ENCODE measurements around the gene PLEKHG4B. TPM values are rescaled to one million over a fixed set of nuclear protein-coding genes. Genes with fewer than 3 reads are reported as not detected.
"Not testable (repeated sequence)": the region's sequence is repeated elsewhere in the genome, so short reads cannot be mapped to it uniquely, and the experiment has no call there.

Gene PLEKHG4B
- total RNA-seq, 1 experiment from 2014 or later: 44.3 TPM

GRCh38 chr5:73181-73447 is 18.9 kb upstream of the PLEKHG4B start:
- Mint-ChIP-seq H3K4me1 (peaks cover 15 to 34% of the 10 kb centered on the region in 2 experiments), H3K36me3 (ENCODE audit: insufficient read depth in 1 of 3, low read depth in 3 of 3) (peaks cover 2 to 20% (median 14%) of the 10 kb centered on the region in 3 experiments; a peak in 6 of 7 replicates)
- not testable (repeated sequence) for H3K4ac ChIP-seq (ENCODE audit: low read depth, low read length); H3T11ph ChIP-seq (ENCODE audit: low read length); H2BK5ac ChIP-seq (ENCODE audit: insufficient read length, low read length); H3K23me2 ChIP-seq (ENCODE audit: insufficient read length, low read depth, low read length, poor library complexity, severe bottlenecking); H4K20me1 ChIP-seq (ENCODE audit: control insufficient read depth, insufficient read depth, insufficient read length); H3K4me2 ChIP-seq (ENCODE audit: insufficient read depth, insufficient read length, low read length); H2BK20ac ChIP-seq (ENCODE audit: low read depth, low read length, poor library complexity, severe bottlenecking); H2BK15ac ChIP-seq (ENCODE audit: low read depth, low read length); H3K56ac ChIP-seq (ENCODE audit: insufficient read length, low read depth, low read length); H3K9ac ChIP-seq (ENCODE audit: extremely low read depth, insufficient read length, low read length); H4K91ac ChIP-seq (ENCODE audit: insufficient read length, low read depth, low read length); H3K27ac Mint-ChIP-seq; H3K27me3 ChIP-seq (ENCODE audit: insufficient read depth, low read length); H3K79me2 ChIP-seq (ENCODE audit: insufficient read depth, low read length); H4K8ac ChIP-seq (replicated peaks; ENCODE audit: insufficient read length, low read depth, low read length); H2BK12ac ChIP-seq (ENCODE audit: insufficient read length, low read depth, low read length); H3K79me1 ChIP-seq (ENCODE audit: insufficient read depth, low read depth, low read length, poor library complexity, severe bottlenecking); DNase-seq; H2BK120ac ChIP-seq (ENCODE audit: low read depth, low read length, poor library complexity, severe bottlenecking); H2AFZ ChIP-seq (ENCODE audit: low read length); H2AK5ac ChIP-seq (ENCODE audit: insufficient read length, low read length); H3K9me3 ChIP-seq (ENCODE audit: control insufficient read depth, low read depth, low read length); H3K9me3 Mint-ChIP-seq; H3K14ac ChIP-seq (ENCODE audit: insufficient read depth, low read length); H3K23ac ChIP-seq (ENCODE audit: insufficient read length, low read depth, low read length); H3K27ac ChIP-seq (ENCODE audit: insufficient read length, low read depth, low read length); H4K5ac ChIP-seq (ENCODE audit: insufficient read length, low read depth, low read length); H3K4me3 Mint-ChIP-seq; H3K18ac ChIP-seq (ENCODE audit: insufficient read length, low read depth, low read length); H3K4me1 ChIP-seq (ENCODE audit: insufficient read depth, low read length); H3K27me3 Mint-ChIP-seq (ENCODE audit: low read depth)
- WGBS (ENCODE audit: extremely low coverage, insufficient read length, low lambda C conversion rate): no CpG with 5 or more reads among the region's 9 CpGs

Measured in H9 (cell line).